Aorta (tissue), 5 donors: ENCODE measurements around the gene KLHL35. TPM values are rescaled to one million over a fixed set of nuclear protein-coding genes. Genes with fewer than 3 reads are reported as not detected.

Source experiments
- ATAC-seq: fragments of 200-7000 bp; cut with Tn5 transposase; one replicate; pipeline ENCODE4 v1.9.1; 2022; ENCODE audit warnings: moderate library complexity; ENCODE audit not compliant: low FRiP score
- DNase-seq, 2 donors: peaks; one replicate each; pipeline ENCODE4 v3.0.0-alpha.2; 2020
- H3K27ac ChIP-seq, 2 donors: one replicate each; pipeline ENCODE4 v1.5.1; 2013; ENCODE audit warnings: low read length in 2 of 2, mild to moderate bottlenecking in 2 of 2, moderate library complexity in 2 of 2, control low read depth in 1 of 2, inconsistent platforms in 1 of 2, low read depth in 1 of 2
- H3K27me3 ChIP-seq, 2 donors: one replicate each; pipeline ENCODE4 v1.6.1; 2013; ENCODE audit warnings: control low read depth in 1 of 2, low read length in 1 of 2, mild to moderate bottlenecking in 1 of 2, moderate library complexity in 1 of 2; ENCODE audit not compliant: insufficient read depth in 2 of 2, control insufficient read depth in 1 of 2
- H3K36me3 ChIP-seq, 2 donors: one replicate each; pipeline ENCODE4 v1.6.1; 2013; ENCODE audit warnings: control low read depth in 1 of 2, low read length in 1 of 2, mild to moderate bottlenecking in 1 of 2; ENCODE audit not compliant: insufficient read depth in 2 of 2, control insufficient read depth in 1 of 2
- H3K4me1 ChIP-seq, 2 donors: one replicate each; pipeline ENCODE4 v1.6.1; 2013; ENCODE audit warnings: low read length in 2 of 2, control low read depth in 1 of 2, mild to moderate bottlenecking in 1 of 2, moderate library complexity in 1 of 2; ENCODE audit not compliant: insufficient read depth in 2 of 2, control insufficient read depth in 1 of 2
- H3K4me3 ChIP-seq, 2 donors: one replicate each; pipeline ENCODE4 v1.5.1; 2013; ENCODE audit warnings: low read length in 2 of 2, control low read depth in 1 of 2, mild to moderate bottlenecking in 1 of 2
- H3K9me3 ChIP-seq: one replicate; pipeline ENCODE4 v1.6.1; 2013; ENCODE audit warnings: mild to moderate bottlenecking, low read length; ENCODE audit not compliant: control insufficient read depth
- WGBS, 2 donors: extraction: QIAGEN DNeasy Blood & Tissue Kit; methylation state at CpG; one replicate each; pipeline ENCODE4 v1.1.7; 2013; 5-methylcytosine and 5-hydroxymethylcytosine counted together
- intact Hi-C, 2 donors: fragments of 100-400 bp; cut with DNase I; formaldehyde crosslinking; loops; one replicate each; pipeline versions ENCODE4 v1.14.2 to v1.15.0; 2022
- polyA plus RNA-seq, 2 donors: library from polyadenylated mRNA; stranded (reverse); fragments of 200-250 nt; gene quantifications; one replicate each; pipeline ENCODE4 v1.2.3, GENCODE V29; 2013
- total RNA-seq, 2 donors: library from RNA; stranded (reverse); fragmentation: NEBNext Ultra II Directional; extraction: Animal tissue kit (Norgen Biotek cat#: 25700); gene quantifications; one replicate each; pipeline ENCODE4 v1.2.1, GENCODE V29; 2021
- donor health status: healthy with polysubstance abuse.
- donor health status: Bipolar disorder and iron deficiency.
- donor health status: DM: no; HTN: no; CAD: no.
- donor health status: DM: no; HTN: no; CAD: no.
- donor health status: DM: yes; HTN: yes; CAD: no.

KLHL35 gene
- total and polyA plus RNA-seq, 4 donors: 0.75 to 3.1 (median 1.8) TPM

DNA sequence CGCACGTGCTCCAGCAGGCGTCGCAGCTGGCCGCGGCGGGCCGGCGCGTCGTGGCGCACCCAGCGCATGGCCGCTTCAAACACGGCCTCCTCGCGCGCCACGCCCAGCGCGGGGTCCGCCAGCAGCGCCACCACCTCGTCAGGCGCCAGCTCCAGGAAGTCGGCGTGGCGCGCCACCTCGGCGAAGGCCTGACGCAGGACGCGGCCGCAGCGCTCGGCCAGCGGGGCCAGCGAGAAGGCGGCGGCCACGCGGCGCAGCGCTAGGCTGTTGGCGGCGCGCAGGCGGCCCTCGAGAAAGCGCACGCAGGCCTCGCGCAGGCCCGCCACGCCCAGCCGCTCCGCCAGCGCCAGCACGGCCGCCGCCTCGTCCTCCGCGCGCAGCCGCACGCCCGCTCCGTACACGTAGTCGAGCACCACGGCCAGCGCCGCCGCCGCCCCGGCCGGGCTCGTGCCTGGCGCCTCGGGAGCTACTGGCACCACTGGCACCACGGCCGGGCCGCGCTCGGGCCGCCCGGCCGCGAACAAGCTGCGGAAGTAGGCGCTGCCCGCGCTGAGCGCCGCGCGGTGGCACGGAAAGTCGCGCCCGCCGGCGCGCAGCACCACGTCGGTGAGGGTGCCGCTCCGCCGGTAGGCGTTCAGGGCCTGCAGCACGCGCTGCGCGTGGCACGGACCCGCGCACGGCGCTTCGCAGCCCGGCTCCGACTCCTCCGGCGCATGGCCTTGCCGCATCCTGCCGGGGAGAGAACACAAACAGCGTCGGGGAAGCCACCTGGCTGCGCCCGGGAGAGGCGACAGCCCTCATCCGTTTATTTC, 2.9 kb downstream of the KLHL35 start:
- Histone ChIP-seq H3K4me3 (no peak overlapping the region), H3K36me3 (no peaks in the 10 kb centered on the region), H3K4me1 (no peaks in the 10 kb centered on the region), H3K27ac (no peak overlapping the region), H3K27me3 (no peaks in the 10 kb centered on the region), H3K9me3 (no peaks in the 10 kb centered on the region)
- DNase-seq: peak; percentile 86 to 91
- intact Hi-C loops: no loop called here
- WGBS, 2 donors: 1% methylated on average over 58 to 134 of the region's 134 CpGs
- peak; percentile 13 for ATAC-seq

DNA sequence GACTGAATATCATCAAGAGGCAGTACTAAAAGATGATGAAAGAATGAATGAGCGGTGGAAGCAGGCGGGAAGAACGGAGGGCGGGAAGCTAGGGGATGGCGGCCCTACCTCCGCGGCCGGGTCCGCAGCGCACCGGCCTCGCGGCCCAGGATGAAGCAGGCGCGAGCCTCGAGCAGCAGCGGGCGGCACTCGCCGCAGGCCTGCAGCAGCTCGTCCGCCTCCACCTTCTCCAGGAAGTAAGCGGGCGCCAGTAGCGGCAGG, 3.4 kb downstream of the KLHL35 start:
- Histone ChIP-seq H3K4me1 (no peaks in the 10 kb centered on the region), H3K9me3 (no peaks in the 10 kb centered on the region), H3K27ac (no peak overlapping the region), H3K4me3 (no peak overlapping the region), H3K27me3 (no peaks in the 10 kb centered on the region), H3K36me3 (no peaks in the 10 kb centered on the region)
- DNase-seq (no peak), ATAC-seq (no peak)
- 23 to 24% methylated on average over 15 to 25 of the region's 25 CpGs for WGBS, 2 donors
- intact Hi-C loops: no loop called here

DNA sequence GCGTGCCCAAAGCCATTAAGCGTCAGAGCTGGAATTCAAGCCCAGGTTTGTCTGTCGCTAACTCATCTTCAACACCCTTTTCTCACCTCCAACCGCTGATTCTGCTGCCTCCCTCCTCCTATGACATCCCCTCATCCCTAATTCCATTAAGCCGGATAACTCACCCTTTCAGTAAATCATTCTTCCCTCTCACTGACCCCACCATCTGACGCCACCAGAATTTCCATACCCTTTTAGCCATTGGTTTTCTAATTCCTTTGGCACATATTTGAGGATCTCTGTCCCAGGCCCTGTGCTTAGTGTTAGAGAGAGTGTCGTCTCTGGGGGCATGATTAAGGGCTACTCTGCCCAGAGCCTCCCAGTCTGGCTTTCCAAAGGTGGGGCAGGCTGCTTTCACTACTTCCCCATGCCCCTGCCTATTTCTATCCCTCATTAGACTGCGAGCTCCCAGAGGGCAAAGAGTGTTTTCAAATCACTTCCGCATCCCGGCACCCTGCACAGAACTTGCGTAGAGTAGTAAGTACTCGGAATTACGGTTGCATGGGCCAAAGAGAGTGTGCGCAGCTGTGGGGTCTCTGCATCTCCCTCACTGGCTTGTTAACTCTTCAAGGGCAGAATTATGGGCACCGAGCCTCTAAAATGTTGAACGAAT, 3.9 kb downstream of the KLHL35 start:
- WGBS, 2 donors: 79 to 84% methylated on average over 16 of the region's 16 CpGs
- intact Hi-C loops: no loop called here

DNA sequence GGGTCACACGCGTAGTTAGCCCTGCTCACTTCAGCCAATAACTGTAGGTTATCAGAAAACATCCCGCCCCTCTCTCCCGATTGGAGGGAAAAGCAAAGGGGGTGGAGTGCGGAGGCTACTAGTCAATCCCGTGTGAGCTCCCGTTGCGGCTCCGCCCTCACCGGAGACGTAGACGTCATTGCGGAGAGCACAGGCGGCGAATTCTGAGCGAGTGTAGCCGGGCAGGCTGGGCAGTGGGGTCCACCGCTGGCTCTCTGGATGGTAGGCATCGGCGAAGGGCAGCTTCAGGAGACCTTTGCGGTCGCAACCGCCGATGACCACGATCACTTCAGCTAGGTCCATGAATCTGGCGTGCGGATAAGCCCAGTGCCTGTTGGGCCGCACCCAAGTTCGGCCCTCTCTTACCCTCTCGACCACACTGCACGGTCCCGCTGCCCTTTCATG, 4.7 kb downstream of the KLHL35 start:
- DNase-seq (peak; percentile 95), ATAC-seq (peak; percentile 90)
- WGBS, 2 donors: 31 to 47% methylated on average over 32 of the region's 32 CpGs
- Histone ChIP-seq H3K27ac (peak overlapping the region in 1 of 2 donors; percentile 71), H3K27me3 (no peaks in the 10 kb centered on the region), H3K4me1 (no peaks in the 10 kb centered on the region), H3K36me3 (no peaks in the 10 kb centered on the region), H3K9me3 (no peaks in the 10 kb centered on the region), H3K4me3 (no peak overlapping the region)
- intact Hi-C loops: no loop called here

More for the DNA sequence above, 3.9 kb downstream of the KLHL35 start:
- H3K27me3 ChIP-seq: no peaks in the 10 kb centered on the region
- H3K4me1 ChIP-seq: no peaks in the 10 kb centered on the region
- peak; percentile 34 to 36 for DNase-seq
- no peak overlapping the region for H3K4me3 ChIP-seq
- H3K27ac ChIP-seq: peak overlapping the region in 1 of 2 donors; percentile 71
- H3K36me3 ChIP-seq: no peaks in the 10 kb centered on the region
- no peaks in the 10 kb centered on the region for H3K9me3 ChIP-seq
- ATAC-seq: no peak

DNA sequence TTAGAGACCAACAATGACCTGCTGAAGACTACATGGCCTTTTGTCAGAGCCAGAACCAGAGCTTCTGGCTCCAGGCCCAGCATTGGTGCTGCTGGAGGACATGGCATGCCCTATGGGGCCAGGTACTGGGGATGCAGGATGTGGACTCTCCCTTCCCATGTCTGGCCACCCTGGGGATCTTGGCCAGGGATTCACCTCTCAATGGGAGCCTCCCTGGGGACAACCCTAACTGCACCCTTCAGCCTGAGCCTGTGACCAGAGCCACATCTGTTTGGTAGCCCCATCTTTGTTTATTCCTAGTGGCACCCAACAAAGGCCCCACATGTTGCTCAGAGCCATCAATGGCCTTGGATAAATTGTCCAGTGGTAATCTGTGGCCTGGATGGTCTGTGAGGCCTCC, 5.8 kb downstream of the KLHL35 start:
- Histone ChIP-seq H3K4me3 (no peak overlapping the region), H3K36me3 (no peaks in the 10 kb centered on the region), H3K4me1 (no peaks in the 10 kb centered on the region), H3K27ac (no peak overlapping the region), H3K9me3 (no peaks in the 10 kb centered on the region), H3K27me3 (no peaks in the 10 kb centered on the region)
- intact Hi-C loops: no loop called here
- ATAC-seq: no peak
- peak in 1 of 2 donors; percentile 43 for DNase-seq

DNA sequence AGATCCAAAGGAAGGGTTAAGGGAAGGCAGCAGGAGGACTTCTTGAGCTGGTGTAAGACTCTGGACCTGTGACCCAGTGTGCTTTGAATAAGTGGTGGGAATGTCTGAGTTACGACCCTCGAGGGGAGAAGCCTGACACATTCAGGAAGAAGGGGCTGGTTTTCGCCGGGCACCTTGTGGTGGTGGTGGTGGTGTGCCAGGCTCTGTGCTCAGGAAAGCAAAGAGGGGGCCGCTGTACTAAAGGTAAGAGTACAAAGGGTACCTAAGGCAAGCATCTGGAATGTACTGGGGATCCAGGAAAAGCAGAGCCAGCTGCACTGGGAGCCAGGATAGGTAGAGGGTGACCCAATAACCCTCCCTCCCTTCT, 6.3 kb downstream of the KLHL35 start:
- no peaks in the 10 kb centered on the region for H3K9me3 ChIP-seq
- DNase-seq (peak in 1 of 2 donors; percentile 43), ATAC-seq (no peak)
- no peak overlapping the region for H3K27ac ChIP-seq
- no peaks in the 10 kb centered on the region for H3K4me1 ChIP-seq
- no peaks in the 10 kb centered on the region for H3K36me3 ChIP-seq
- 88 to 91% methylated on average over 5 of the region's 5 CpGs for WGBS, 2 donors
- no peaks in the 10 kb centered on the region for H3K27me3 ChIP-seq
- no peak overlapping the region for H3K4me3 ChIP-seq
- intact Hi-C loops: no loop called here

DNA sequence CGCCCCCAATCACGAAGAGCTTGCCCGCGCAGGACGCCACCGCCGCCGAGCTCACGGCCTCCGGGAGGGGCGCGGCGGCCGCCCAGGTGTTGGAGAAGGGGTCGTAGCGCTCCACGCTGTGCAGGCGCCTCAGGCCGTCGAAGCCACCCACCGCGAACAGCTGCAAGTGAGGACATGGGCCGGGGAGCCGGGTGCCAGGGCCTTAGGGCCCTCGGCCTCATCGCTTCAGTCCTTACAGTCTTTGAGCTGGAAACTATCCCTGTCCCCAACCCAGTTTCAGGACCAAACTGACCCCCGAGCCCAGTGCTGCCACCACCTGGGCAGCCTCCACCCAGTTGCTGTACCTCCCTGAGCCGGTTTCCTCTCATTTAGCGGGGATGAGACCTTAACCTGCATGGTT, 7.6 kb downstream of the KLHL35 start:
- no peak overlapping the region for H3K4me3 ChIP-seq
- H3K9me3 ChIP-seq: no peaks in the 10 kb centered on the region
- peak; percentile 42 to 73 for DNase-seq
- no peaks in the 10 kb centered on the region for H3K36me3 ChIP-seq
- H3K4me1 ChIP-seq: no peaks in the 10 kb centered on the region
- intact Hi-C loops: no loop called here
- no peak overlapping the region for H3K27ac ChIP-seq
- 76 to 80% methylated on average over 27 to 29 of the region's 29 CpGs for WGBS, 2 donors
- no peaks in the 10 kb centered on the region for H3K27me3 ChIP-seq
- no peak for ATAC-seq

DNA sequence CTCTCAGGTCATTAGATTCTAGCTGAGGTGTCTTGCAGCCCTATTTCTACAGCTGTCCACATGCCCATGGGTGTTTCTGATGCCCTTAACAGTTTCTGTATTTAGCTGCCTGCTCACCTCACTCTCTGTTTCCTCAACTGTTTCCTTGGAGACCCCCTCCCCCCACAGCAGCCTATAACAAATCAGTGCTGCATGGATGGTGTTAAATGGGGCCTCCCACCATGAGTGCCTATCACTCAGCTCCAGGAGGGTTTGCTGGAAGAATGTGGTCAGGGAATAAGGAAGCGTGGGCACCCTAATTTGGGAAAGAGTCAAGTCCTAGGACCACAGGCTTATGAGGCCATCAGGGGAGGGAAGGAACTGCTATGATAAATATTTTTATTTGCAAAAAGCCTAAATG, 8.6 kb downstream of the KLHL35 start:
- intact Hi-C loops: no loop called here

DNA sequence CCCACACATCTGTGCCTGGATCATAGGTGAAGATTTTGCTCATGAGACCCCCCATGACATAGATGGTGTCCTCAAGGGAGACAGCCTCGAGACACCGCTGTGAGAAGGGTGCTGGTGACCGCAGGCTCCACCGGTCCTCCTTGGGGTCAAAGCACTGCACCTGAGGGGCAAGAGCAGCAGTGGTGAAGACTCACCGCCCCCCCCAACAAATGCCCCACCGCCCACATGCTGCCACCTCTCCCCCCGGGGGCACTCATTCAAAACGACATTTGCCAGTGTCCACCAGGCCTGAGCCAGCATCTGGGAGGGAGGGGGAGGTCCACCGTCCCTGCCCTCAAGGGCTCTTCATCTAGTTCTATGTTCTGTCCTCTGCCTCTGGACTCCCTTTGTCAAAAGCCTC, 9.3 kb downstream of the KLHL35 start:
- 81 to 91% methylated on average over 6 to 9 of the region's 9 CpGs for WGBS, 2 donors

More for the DNA sequence above, 8.6 kb downstream of the KLHL35 start:
- Histone ChIP-seq H3K9me3 (no peaks in the 10 kb centered on the region), H3K4me3 (no peak overlapping the region), H3K27me3 (no peaks in the 10 kb centered on the region), H3K36me3 (no peaks in the 10 kb centered on the region), H3K27ac (no peak overlapping the region), H3K4me1 (no peaks in the 10 kb centered on the region)
- no peak for ATAC-seq
- peak; percentile 3 to 6 for DNase-seq
- 90 to 94% methylated on average over 1 of the region's 1 CpG for WGBS, 2 donors

More for the DNA sequence above, 9.3 kb downstream of the KLHL35 start:
- H3K9me3 ChIP-seq: no peaks in the 10 kb centered on the region
- no peak overlapping the region for H3K27ac ChIP-seq
- intact Hi-C loops: no loop called here
- no peak overlapping the region for H3K4me3 ChIP-seq
- DNase-seq (peak; percentile 34 to 59), ATAC-seq (no peak)
- H3K4me1 ChIP-seq: no peaks in the 10 kb centered on the region
- no peaks in the 10 kb centered on the region for H3K27me3 ChIP-seq
- H3K36me3 ChIP-seq: no peaks in the 10 kb centered on the region
